GM04503 (cell line): Measurements from ENCODE around the gene MYG1.
"Not testable (repeated sequence)": the region's sequence is repeated elsewhere in the genome, so short reads cannot be mapped to it uniquely, and the experiment has no call there.

ENCODE experiments used
- DNase-seq: peaks from one replicate; pipeline ENCODE4 v3.0.0-alpha.2; 2012; ENCODE audit warnings: low read depth

The MYG1 gene

DNA sequence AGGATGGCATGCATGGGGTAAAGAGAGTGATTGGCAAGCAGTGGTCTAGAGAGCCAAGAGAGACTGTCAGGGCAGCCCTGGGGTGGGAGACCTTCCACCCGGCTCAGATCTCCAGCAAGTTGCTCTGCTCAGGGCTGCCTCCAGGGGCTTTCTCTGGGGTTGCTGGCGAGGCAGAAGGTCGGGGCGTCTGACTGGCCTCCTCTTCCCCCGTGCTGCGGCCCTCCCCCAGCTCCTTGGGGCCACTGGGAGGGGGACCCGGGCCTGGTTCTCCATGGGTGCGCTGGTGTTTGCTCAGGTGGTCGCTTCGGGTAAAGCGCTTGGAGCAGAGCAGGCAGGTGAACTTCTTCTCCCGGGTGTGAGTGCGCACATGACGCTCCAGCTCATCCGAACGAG lies 28.5 kb downstream of the MYG1 start:
- no peak for DNase-seq

DNA sequence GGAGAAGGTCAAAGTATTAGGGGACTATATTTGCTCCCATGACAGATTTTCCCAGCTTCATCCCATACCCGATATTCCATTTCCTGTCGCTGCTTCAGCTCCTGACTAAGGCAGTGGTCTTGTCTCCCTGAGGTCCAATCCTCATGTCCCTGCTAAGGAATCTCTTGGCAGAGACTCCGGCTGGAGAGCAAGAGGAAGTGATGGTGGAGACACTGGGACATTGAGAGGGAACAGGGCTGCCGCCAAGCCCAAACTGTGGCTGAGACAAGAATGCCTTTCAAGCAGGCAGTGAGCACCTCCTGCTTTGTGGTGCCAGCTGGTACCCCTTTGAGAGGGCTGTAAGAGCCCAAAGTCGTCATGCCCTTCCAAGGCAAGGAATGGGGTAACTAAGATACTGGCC lies 31.2 kb downstream of the MYG1 start:
- DNase-seq: no peak

DNA sequence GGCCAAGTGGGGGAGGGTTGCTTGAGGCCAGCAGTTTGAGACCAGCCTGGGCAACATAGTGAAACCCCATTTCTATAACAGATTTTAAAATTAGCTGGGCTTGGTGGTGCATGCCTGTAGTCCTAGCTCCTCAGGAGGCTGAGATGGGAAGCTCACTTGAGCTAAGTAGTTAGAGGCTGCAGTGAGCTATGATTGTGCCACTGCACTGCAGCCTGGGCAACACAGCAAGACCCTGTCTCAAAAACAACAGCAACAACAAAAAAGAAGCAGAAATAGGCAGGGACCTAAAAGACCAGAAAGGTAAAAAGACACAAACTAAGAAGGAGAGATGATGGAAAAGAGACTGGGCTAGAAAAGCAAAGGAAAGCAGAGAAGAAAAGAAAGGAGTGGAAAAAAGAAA lies 32.8 kb downstream of the MYG1 start:
- not testable (repeated sequence) for DNase-seq

DNA sequence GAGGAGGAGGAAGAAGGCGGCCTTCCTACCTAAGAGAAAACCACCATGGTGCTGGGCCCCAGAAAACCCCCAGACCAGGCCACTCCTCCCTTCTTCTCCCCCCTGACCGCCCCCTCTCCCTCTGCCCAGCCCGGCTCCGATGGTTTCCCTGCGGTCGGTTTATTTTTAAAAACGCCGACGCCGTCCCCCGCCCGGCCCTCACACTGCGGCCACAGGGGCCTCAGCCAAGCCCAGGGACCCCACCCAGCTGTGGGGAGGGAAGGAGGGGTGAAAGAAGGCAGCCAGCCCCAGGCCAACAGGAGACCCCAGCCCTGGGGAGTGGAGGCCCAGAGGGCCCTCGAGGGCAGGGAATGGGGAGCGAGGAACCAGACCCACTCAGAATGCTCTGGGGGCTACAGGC lies 33.2 kb downstream of the MYG1 start:
- no peak for DNase-seq

DNA sequence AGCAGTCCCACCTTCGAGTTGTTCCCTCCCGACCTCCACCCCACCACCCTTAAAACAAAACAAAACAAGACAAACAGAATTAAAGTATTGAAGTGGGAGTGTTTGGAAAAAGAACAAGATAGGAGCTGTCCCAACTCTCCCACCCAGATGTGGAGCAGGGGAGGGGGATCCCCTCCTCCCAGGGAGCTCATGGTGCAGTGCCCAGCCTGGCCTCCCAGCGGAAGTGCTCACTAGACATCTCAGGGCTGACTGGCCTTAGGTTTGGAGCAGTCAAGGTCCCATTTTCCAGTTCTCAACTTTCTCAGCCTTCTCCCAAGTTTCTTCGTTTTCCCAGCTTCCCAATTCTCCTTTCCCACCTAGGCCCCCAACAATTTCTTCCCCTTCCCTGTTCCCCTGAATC lies 33.8 kb downstream of the MYG1 start:
- no peak for DNase-seq

DNA sequence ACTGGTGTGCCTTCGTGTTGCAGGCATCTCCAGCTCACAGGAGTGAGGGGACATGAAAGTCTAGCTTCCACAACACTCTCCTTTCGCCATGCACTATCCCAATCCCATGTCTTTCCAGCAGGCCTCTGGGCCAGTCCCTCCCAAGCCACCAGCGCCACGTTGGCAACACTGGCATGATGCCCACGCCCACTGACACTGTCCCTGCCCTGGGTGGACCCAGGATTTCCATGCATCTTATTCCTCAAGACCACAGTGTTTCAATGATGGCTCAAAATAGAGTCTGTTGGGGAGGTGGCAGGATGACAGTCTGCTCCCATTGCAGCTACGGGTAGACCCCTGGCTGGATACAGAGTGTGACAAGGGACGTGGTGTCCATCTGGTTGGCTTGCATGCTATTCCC lies 34.4 kb downstream of the MYG1 start:
- no peak for DNase-seq

DNA sequence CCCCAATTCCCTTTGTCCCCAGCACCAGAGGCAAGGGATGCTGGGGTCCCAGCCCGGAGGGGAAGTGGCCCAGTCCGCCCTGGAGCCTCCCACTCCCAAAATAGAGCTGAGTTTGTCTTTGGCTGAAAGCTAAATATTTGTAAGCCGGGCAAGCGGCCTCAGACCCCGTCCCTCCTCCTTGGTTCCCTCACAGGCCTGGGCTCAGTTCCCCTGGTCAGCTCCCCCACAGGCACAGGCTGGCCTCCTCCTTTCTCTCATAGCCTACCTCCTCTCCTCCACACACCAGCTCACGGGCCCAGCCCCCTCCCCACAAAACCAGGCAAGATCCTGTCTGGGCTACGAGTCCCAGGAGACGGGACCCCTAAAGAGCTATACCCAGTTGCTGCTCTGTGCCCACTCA lies 35.3 kb downstream of the MYG1 start:
- no peak for DNase-seq

DNA sequence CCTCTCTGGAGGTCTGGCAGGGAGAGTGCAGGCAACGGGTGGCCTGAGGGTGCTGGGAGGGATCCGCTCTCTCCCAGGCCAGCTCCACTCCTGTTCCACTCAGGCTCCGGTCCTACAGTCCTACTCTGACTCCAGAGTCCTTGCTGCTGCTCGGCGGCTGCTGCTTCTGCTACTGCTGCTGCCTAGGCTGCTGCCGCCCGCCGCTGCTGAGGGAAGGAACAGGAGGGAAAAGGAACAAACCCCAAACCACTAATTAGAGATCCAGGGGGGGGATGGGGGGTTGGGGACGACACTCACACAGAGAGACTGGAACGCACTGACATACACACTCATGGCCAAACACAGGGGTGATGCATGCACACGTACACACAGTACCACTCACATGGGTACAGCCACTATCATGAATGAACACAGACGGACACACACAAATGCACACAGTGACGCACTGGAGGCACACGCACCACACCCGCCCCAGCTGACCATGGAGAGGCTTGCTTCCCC lies 36.7 kb downstream of the MYG1 start, which contains the start of gene SP7:
SP7 (minus strand) TSS at position 174 of the 501 bp plus-strand sequence. CDS start 708 bp downstream, outside the sequence.
- no peak for DNase-seq

DNA sequence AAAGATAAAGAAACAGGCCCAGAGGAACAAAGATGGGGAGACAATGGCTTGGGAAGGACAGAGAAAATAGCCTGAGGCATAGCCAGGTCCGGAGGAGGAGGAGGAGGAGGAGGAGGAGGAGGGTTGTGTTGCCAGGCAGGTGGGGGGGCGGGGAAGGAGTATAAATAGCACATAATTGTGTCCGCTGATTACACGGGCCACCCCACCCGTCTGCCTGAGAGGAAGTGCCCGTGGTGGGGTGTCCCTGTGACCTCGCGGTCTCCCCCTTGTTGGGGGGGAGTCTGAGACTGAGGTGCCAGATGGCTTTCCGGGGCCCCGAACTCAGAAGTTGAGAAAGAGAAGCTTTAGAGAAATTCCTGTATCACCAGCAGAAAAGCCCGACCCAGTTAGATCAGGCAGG lies 38.5 kb downstream of the MYG1 start:
- no peak for DNase-seq

DNA sequence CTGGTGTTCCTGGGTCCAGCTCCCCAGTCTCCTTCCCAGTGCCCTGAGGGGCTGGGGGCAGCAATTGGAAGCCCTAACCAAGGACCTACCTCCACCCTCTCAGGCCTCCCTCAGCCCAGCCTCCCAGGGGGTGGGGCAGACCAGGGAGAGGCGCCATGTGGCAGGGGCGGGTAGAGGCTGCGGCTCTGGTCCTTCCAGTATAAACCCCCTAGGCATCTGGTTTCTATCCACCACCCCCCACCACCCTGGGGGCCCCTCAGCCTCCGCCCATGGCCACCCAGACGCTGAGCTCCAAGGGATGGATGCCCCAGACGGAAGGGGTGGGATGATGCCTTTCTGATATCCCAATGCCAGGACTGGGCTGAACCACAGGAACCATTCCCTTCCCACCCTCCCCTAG lies 39.4 kb downstream of the MYG1 start:
- no peak for DNase-seq

DNA sequence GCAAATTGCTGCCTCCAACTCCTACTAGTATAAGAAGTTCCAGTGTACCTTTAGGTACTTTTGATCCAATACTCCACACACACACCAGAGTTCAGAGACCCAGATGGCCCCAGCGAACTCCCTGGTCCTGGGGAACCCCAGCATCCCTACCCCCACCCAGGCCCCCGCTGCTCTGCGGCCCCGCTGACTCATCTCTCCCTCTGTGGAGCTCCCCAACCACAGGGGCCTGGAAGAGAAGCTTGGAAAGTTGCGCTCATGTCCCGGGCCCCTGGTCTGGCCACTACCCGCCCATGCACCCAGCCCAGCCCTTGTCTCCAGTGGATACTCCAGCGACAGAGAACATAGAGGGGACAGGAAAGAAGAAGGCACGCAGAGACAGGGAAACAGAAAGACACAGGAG lies 40.9 kb downstream of the MYG1 start:
- DNase-seq: no peak

DNA sequence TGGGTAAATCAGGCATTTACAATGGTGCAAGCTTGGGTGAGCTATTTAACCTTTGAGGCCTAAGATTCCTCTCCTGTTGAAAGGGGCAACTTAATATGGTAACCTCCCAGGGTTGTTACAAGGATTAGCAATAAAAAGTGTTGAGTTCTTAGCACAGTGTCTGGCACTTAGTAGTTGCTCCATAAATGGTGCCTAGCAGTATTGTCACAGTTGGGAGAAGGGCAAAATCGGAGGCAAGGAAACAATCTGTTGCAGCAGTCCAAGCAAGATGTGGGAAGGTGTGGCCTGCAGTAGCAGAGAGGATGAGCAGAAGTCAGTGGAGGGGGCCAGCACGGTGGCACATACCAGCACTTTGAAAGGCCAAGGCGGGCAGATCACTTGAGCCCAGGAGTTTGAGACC lies 44.0 kb downstream of the MYG1 start:
- no peak for DNase-seq

DNA sequence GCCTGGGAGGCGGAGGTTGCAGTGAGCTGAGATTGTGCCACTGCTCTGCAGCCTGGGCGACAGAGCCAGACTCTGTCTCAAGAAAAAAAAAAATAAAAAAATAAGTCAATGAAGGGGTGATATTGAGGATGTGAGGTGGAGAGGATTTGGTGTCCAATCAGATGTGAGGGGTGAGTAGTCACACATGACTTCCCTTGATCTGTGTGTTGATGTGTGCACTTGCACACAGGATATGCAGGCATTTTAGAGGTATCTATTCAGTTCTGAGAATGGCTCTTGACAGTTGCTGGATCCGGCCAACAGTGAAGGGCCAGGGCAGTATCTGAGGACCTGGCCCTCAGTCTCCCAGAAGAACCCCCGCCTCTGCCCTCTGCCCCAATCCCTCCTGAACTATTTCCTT lies 44.5 kb downstream of the MYG1 start:
- DNase-seq: no peak

DNA sequence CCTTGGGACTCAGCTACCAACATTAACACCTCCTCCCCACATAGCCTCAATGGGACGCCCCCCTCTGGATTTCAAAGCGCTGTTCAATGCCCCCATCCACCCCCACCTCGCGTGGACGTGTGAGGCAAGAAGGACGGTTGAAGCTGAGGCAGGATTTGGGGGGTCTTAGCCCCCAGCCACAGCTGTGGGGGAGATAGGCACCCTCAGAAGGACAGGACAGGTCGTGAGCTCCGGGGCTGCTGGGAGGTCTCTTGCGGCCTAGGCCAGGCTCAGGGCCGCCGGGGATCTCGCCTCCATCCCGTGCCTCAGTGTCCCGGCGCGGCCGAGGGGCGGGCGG lies 45.0 kb downstream of the MYG1 start:
- no peak for DNase-seq

DNA sequence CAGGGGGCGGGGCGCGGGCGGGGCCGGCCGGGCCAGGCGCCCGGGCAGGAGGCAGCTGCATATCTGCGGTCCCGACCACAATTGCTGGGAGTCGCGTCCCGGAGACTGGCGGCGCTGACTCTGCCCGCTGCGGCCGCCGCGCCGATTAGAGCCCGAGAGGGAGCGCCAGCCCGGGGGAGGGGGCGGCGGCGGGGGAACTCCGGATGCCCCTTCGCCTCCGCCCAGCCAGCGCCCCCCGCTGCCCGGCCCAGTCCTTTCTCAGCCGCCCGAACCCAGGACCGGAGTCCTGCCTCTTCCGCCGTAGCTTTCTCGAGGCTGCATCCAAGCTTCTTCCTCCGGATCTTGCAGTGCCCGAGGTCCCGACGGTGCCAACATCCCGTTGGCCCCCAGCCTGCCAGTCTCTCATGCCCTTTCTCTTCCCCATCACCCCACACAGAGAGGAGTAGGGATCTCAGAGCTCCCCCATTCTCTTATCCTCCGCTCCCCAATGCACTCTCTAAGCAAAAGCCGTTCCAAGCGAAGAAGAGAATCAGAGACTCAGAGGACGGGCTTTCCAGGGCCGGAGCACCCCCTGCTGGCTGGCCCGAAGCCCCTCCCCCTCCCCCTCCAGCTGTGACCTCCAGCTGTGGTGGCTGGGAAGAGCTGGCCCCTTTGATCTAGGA lies 45.5 kb downstream of the MYG1 start:
- DNase-seq: peak; percentile 31

DNA sequence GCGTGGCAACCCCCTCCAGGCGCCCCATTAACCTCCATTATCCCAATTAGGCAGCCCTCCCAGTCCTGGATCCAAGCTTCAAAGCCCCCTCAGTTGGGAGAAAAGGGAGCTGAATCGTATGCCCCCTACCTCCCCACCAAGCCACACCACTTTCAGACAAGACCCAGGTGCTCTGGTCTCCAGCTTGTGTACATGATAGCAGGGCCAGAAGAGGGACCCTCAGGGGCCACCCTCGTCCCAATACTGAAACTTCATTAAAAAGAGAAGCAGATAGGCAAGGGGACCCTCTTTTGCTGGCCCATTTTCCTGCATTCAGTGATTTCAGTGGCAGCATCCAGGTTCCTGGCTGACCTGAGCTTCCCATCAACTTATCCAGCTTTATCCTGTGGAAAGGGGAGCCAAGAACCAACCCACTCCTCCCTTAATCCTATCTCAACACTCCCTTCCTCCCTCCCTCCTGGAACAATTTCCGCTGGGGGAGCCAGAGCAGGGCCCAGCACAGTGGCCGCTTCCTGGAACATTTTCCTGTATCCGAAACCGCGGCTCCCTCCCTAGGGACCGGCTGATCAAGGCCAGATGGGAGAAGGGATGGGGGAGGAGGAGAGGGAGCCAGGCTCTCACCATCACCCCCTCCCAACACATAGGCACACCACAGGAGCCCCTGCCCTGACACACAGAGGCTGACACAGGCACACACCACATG lies 46.1 kb downstream of the MYG1 start:
- peak; percentile 31 for DNase-seq

DNA sequence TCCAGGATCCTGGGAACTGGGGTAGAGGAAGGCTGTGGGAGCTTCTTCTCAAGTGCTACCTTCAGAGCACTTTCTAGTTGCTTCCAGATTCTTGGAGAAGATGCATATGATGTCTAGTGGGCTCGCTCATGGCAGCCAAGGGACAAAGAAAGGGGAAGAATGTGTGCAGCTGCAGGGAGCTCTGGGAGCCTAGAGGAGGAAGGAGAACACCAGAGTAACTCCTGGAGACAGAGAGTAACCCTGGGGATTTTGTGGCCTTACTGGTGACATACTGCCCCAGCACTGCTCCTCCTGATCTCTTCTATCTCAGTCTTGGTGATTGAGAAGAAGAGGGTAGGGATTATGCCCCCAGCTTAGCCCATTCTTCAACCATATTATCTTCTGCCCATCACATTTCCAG lies 47.0 kb downstream of the MYG1 start:
- DNase-seq: no peak

DNA sequence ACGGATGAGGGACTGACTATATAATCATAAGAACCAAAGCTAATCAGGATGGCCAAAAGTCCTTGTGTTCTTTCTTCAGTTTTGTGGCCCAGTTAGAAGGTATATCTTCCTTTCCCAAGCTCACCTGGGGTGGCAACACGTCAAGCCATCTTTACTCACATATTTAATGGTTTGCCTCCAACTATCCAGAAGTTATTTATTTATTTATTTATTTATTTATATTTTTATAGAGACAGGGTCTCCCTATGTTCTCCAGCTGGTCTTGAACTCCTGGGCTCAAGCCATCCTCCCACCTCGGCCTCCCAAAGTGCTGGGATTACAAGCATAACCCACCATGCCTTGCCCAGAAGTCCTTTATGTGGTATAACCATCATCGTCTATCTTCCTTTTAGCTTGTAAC lies 48.4 kb downstream of the MYG1 start:
- no peak for DNase-seq

DNA sequence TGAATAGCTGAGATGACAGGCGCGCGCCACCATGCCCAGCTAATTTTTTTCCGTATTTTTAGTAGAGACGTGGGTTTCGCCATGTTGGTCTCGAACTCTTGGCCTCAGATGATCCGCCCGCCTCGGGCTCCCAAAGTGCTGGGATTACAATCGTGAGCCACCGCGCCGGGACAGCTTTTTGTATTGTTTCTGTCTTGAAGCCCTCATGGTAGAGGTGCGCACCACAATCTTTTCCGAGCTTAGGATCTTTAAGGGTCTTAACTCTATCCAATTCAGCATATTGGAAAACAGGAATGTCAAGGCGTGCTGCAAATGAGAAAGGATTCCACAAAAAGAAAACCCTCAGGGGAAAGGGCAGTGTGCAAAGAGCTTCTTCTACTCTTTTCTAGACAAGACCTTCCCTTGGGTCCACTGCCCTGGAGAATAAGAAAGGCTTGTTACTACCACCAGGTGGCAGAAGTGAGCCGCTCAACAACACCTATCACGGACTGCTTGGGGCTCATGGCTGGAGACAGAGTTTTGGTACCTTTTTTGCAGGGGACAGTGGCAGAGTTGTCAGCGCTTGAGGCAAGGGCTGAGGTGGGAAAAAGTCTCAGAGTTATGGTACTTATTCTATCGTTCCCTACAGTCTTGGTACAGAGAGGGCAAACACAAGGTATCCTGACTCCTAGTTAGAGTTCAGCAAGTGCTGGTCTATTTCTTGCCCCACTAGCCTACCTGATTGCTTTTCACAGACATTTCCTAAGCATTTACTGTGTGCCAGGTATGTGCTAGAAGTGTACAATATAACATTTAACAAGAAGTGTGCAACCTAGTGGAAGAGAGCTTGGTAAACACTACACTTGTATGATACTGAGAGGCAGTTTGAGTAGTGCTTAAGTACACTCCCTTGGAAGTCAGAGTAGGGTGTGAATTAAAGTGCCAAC lies 53.1 kb downstream of the MYG1 start:
- peak; percentile 34 for DNase-seq

DNA sequence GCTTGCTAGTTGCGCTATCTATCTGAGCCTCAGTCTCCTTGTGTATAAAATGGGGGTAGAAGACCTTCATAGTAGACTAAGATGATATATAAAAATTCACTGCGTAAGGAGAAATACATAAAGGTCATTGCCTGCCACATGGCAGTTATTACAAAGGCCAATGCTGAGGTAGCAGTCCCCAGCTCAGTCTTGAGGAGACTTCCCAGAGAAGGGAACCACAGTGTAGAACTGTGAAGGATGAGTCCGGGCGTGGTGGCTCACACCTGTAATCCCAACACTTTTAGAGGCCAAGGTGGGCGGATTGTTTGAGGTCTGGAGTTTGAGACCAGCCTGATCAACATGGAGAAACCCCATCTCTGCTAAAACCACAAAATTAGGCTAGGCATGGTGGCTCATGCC lies 53.8 kb downstream of the MYG1 start:
- no peak for DNase-seq

DNA sequence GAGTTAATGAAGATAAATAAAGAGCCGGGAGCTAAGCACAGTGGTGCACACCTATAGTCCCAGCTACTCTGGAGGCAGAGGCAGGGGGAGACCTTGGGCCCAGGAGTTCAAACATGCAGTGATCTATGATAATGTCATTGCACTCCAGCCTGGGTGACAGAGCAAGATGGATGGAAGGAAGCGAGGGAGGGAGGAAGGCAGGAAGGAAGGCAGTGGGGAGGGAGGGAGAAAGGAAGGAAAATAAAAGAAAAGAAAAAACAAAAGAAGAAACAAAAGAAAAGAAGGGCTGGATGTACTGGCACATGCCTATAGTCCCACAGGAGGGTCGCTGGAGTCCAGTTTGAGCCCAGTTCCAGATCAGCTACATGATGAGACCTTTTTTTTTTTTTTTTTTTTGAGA lies 55.6 kb downstream of the MYG1 start:
- DNase-seq: no peak
